Measurements from ENCODE around the gene SLC35A5.
A peak's percentile ranks its signal among the peaks of the same experiment; 100 is the strongest.
"Not testable (repeated sequence)": the region's sequence is repeated elsewhere in the genome, so short reads cannot be mapped to it uniquely, and the experiment has no call there.

SLC35A5 gene

DNA sequence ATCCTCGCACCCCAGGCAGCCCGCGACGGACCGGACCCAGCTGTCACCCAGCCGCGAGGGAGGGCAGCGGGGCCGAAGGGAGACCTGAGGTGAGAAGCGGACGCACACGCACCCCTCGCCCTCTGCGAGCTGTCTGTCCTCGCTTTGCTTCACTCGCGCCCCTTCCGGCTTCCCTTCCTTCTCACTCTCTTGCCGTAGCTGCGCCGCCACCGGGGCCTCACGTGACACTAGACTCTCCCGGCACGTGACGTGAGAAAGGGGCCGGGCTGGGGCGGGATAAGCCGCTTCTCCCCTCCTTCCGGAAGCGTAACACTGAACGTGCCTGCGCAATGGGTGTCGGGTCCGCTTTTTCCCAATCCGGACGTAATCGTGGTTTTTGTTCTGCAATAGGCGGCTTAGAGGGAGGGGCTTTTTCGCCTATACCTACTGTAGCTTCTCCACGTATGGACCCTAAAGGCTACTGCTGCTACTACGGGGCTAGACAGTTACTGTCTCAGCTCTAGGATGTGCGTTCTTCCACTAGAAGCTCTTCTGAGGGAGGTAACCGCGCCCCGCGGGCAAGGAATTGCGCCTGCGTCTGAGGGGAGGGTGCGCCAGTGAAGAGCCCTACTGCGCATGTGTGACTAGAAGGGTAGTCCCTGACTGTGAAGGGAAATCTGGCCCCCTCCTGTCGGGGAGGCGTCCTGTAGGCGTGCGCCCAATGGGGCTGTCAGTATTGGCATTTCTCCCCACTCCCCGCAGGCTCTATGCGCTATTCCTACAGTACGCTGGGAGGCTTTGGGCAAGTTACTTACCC, at the start of gene SLC35A5, which contains the start of gene ATG3:
Gene SLC35A5, plus strand, starts transcription at position 312 of the 796 bp plus-strand sequence. CDS start 1,359 bp downstream, outside the sequence.
Gene ATG3, minus strand, starts transcription at position 229 of the 796 bp plus-strand sequence. CDS start 434 bp downstream, outside the sequence.
- peak; percentile 96 for DNase-seq

DNA sequence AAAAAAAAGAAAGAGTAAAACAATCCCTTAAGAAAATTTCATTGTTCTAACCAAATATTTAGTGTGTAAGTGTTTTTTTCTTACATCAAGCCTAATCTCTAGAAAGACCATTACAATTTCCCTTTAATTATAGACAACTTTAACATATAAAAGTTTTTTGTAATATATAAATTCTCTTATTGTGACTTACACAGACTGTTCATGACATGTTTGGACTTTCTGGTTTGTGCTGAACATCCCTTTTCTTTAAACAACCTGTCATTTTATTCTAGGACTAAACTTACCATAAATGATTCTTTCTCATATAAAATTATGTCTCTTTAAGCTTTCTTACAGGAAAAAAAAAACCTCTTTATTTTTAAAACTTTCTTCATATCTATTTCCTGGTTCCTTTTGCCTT, 49.5 kb upstream of the SLC35A5 start:
- DNase-seq: no peak

GRCh38 chr3:112514527-112515128, 47.2 kb upstream of the SLC35A5 start:
- DNase-seq: no peak

- not testable (repeated sequence) for DNase-seq
These were observed 42.9 kb upstream of the SLC35A5 start for GRCh38 chr3:112518970-112519369.

GRCh38 chr3:112519424-112520001, 42.3 kb upstream of the SLC35A5 start:
- peak; percentile 74 for DNase-seq

DNA sequence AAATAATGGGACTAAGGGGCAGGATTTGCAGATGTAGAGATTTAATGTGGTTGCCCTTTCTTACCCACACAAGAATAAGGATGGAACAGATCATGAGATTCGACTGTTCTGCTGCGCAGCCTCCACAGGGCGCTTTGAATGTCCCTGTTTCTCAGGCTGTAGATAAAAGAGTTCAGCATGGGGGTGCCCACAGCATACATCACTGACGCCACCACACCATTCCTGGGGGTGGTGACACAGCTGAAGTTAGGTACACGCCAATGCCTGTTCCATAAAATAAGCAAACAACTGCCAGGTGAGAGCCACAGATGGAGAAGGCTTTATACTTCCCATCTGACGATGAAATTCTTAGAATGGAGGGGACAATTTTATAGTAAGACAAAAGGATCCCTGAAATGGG, 37.7 kb upstream of the SLC35A5 start:
- DNase-seq: not testable (repeated sequence)

DNA sequence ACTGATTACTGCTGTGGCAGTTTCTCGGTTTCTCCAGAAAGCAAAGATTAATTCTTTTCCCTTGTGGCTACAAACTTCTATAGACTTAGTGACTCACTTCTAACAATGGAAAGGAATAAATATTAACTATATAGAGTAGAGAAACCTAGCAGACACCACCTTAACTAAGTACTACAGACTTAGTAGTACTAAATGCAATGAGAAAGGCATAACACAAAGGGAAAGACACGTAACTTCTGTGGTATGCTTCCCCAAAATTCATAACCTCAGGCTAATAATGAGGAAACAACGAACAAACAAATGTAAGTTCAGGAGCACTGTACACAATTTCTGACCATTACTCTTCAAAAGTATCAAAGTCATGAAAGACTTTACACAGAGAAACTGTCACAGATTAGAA, 31.3 kb upstream of the SLC35A5 start:
- no peak for DNase-seq

GRCh38 chr3:112531358-112531781, 30.5 kb upstream of the SLC35A5 start:
- no peak for DNase-seq

- no peak for DNase-seq
These were observed 21.8 kb upstream of the SLC35A5 start for GRCh38 chr3:112539825-112540650.

DNA sequence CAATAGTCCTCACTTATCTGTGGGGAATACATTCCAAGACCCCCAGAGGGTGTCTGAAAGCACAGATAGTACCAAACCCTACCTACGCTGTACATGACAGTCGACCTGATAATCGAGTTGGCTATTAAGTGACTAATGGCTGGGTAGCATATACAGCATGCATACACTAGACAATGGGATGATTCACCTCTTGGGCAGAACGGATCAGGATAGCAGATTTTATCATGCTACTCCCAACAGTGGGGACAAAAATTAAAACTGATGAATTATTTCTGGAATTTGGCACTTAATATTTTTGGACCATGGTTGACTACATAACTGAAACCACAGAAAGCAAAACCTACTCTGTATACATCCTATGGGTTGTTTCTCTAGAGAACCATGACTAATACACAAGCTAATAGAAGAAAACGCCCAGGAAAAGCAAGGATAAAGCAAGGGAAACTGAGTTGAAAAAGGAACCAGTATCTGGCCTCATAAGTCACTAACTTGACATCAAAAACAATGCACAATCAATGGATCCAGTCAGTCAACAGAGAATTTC, 15.6 kb upstream of the SLC35A5 start:
- DNase-seq: no peak

DNA sequence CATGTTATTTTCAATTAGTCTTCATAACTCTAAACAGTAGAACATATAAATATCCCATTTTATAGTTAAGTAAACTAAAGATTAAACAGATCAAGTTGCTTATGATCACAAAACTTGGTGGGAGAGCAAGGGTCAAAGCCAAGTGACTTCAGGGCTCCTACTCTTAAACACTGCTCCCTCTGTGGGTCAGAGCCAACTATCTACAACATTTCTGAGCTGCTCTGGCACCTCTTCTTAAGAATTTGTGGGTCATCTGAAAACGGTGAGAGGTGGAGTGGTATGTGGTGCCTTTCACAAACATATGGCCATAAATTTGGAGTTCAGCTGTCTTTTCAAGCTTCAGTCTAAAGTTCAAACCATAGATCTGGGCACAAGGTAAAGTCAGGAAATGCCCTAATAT, 11.0 kb upstream of the SLC35A5 start:
- no peak for DNase-seq

- no peak for DNase-seq
These were observed 6.2 kb upstream of the SLC35A5 start for GRCh38 chr3:112555535-112556170.

GRCh38 chr3:112557976-112558375, 3.9 kb upstream of the SLC35A5 start:
- DNase-seq: no peak

GRCh38 chr3:112560307-112560706, 1.5 kb upstream of the SLC35A5 start:
- DNase-seq: no peak

DNA sequence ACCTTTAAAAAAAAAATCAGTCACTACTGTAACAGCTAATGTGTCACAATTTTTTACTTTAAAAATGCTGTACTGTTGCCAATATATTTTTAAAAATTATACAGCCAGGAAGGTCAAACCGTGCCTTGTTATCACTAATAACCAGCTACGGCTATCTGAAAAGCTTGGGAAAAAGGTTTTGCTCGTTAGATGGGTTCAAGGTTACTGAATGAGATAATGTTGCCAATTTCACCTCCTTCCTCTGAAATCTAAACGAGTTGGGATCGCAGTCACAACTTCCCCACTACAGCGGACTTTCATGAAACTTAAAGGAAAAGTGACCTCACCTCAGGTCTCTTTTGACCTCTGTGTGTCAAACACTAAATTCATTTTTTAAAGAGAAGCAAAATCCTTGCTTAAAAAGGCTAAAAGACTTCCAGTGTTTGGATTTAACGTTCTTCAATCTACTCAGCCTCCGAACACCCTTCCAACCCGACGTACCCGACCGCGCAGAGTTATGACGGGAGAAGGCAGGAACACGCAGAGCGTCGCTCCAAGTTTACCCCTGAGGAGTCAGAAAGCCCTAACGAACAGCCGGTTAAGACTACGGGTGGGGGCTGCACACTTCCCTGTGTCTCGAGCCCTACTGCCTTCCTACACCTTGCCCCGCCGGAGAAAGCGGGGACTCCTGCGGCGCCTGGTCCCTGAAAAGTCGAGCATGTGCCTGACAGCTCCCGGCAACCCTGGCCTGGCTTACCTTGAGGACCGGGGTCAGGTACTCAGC, 943 bp upstream of the SLC35A5 start:
- peak; percentile 58 for DNase-seq

DNA sequence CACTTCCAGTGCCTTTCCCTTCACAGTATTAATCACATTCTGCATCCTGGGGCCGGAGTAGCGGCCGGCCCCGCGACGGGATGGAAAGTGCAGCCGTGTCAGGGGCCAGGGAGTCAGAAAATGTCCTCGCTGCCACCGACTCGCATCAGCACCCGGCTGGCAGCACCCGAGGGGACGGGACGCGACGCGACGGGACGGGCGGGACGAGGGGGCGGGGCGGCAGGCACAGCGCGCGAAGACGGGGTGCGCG, 436 bp upstream of the SLC35A5 start:
- DNase-seq: no peak

GRCh38 chr3:112564247-112564939, 2.5 kb downstream of the SLC35A5 start:
- DNase-seq: not testable (repeated sequence)

GRCh38 chr3:112564940-112565305, 3.1 kb downstream of the SLC35A5 start:
- DNase-seq: no peak

GRCh38 chr3:112568642-112569041, 6.8 kb downstream of the SLC35A5 start:
- no peak for DNase-seq

DNA sequence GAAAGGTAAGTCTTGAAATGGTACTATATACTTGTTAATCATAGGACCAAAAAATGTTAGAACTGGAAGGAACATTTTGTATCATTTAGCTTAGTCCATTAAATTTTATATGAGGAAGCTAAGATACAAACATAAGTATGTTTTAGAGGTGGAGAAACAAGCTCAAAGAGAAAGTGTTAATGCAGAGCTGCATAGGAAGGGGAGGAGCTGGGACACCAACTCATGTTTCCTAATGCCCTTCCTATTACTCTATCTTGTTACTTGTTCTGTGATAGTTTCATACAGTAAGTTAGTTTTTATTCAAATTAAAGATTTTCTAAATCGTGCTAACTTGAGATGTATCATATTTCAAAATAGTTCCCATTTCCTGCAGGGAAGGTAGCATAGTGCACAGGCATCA, 7.4 kb downstream of the SLC35A5 start:
- DNase-seq: peak; percentile 7

DNA sequence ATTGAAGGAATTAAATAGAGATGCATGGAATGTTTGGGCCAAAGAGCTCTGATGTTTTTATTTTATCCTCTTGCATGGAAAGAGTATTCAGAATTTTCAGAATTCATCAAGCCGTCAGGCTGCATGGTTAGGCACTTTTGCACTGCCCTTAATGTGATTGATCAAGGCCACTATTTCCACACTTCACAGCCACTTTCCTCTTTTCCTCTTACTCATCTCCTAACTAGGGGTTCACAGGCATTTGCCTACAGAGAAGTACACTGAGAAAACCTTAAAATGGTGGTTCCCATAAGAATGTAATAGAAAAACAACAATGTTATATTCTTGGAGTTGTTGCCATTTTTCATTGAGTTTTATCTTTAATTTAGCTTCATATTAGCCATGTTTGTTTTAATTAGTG, 10.9 kb downstream of the SLC35A5 start:
- DNase-seq: no peak

Data from GDM1 (cell line).